Dendritic cell treated with granulocyte-macrophage colony-stimulating factor and Interleukin-4, amounts not matched to agents 40 ng/mL and 50 ng/mL, for 4 days (primary cell): ENCODE results near the gene MAGI3.
"Not testable (repeated sequence)": the region's sequence is repeated elsewhere in the genome, so short reads cannot be mapped to it uniquely, and the experiment has no call there.

Experiments
- H3K27ac Mint-ChIP-seq: one replicate; pipeline ENCODE4 v1.8.0; 2022; ENCODE audit warnings: mild to moderate bottlenecking, mixed read lengths
- H3K27me3 Mint-ChIP-seq: one replicate; pipeline ENCODE4 v1.8.0; 2022; ENCODE audit warnings: mild to moderate bottlenecking, mixed read lengths
- H3K36me3 Mint-ChIP-seq: one replicate; pipeline ENCODE4 v1.8.0; 2022; ENCODE audit warnings: low read depth, mixed read lengths
- H3K4me1 Mint-ChIP-seq: one replicate; pipeline ENCODE4 v1.8.0; 2022; ENCODE audit warnings: low read depth, mixed read lengths
- H3K4me3 Mint-ChIP-seq: one replicate; pipeline ENCODE4 v1.8.0; 2022; ENCODE audit warnings: mild to moderate bottlenecking, moderate library complexity, mixed read lengths
- H3K9me3 Mint-ChIP-seq: one replicate; pipeline ENCODE4 v1.8.0; 2022; ENCODE audit warnings: mixed read lengths
- intact Hi-C: fragments of 100-400 bp; cut with micrococcal nuclease; formaldehyde crosslinking; loops from one replicate; pipeline ENCODE4 v1.15.0; 2022

The MAGI3 gene

DNA sequence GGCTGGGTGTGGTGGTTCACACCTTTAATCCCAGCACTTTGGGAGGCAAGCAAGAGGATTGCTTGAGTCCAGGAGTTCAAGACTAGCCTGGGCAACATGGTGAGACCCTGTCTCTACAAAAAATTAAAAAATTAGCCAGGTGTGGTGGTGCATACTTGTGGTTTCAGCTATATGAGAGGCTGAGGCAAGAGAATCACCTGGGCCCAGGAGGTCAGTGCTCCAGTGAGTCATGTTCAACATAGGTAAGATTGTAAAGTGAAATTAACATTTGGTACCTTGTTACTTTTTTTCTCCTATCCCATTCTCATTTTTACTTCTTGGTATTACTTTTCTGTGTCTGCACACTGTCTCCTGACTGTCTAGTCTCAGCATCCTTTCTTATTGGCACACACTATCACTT is 19.0 kb downstream of the MAGI3 start:
- Mint-ChIP-seq H3K4me1 (no peaks in the 10 kb centered on the region), H3K4me3 (no peak overlapping the region), H3K36me3 (no peaks in the 10 kb centered on the region), H3K27ac (no peak overlapping the region), H3K27me3 (peaks cover 4% of the 10 kb centered on the region), H3K9me3 (no peaks in the 10 kb centered on the region)
- intact Hi-C loops, result no loop called here

DNA sequence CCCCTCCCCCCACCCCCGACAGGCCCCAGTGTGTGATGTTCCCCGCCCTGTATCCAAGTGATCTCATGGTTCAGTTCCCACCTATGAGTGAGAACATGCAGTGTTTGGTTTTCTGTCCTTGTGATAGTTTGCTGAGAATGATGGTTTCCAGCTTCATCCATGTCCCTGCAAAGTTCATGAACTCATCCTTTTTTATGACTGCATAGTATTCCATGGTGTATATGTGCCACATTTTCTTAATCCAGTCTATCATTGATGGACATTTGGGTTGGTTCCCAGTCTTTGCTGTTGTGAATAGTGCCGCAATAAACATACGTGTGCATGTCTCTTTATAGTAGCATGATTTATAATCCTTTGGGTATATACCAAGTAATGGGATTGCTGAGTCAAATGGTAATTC is 21.7 kb downstream of the MAGI3 start:
- H3K27me3 Mint-ChIP-seq, H3K9me3 Mint-ChIP-seq, H3K4me1 Mint-ChIP-seq, H3K36me3 Mint-ChIP-seq, H3K27ac Mint-ChIP-seq, H3K4me3 Mint-ChIP-seq, intact Hi-C loops: not testable (repeated sequence)

DNA sequence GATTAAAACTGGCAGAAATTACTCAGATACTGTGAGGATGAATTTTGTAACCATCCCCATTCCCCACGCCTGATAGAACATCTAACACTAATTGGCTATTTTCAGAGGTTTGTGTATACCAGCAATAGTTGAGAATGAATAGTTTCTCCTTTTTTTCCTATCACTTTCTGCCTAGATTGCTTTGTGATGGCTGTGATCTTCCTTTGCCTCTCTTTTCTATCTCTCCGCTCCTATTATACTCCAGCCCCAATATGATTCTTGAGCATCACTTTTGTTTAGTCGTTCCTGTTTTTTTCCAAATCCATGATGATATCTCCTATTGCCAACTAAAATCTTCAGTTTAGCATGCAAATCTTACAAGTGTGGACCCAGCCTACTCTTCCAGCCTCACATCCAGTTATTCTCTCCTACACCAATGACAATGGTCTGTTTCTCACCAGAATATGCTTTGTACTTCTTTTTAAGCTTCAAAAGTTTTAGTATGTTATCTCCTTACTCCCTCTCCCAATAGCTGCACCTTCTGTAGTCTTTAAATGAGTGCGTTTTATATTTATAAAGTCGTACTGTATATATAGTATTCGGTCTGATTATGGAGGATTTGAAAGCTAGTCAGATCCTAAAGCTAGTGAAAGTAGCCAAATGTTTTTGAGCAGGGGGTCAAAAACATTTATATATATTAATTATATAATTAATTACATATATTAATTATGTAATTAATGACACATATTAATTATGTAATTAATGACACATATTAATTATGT is 25.2 kb downstream of the MAGI3 start:
- peaks cover 1% of the 10 kb centered on the region for H3K27me3 Mint-ChIP-seq
- H3K36me3 Mint-ChIP-seq, result no peaks in the 10 kb centered on the region
- intact Hi-C loops, result loop anchor here (2.0 kb wide), 1 partner anchor 21 kb away; no protein-coding TSS in a partner anchor
- H3K4me3 Mint-ChIP-seq, result no peak overlapping the region
- no peaks in the 10 kb centered on the region for H3K4me1 Mint-ChIP-seq
- no peak overlapping the region for H3K27ac Mint-ChIP-seq
- H3K9me3 Mint-ChIP-seq, result no peaks in the 10 kb centered on the region

DNA sequence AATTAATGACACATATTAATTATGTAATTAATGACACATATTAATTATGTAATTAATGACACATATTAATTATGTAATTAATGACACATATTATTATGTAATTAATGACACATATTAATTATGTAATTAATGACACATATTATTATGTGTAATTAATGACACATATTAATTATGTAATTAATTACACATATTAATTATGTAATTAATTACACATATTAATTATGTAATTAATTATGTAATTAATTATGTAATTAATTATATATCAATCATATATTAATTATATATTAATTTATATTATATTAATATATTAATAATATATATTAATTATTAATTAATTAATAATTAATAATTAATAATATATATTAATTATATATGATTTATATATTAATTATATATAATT is 25.8 kb downstream of the MAGI3 start:
- intact Hi-C loops, H3K4me3 Mint-ChIP-seq: not testable (repeated sequence)

DNA sequence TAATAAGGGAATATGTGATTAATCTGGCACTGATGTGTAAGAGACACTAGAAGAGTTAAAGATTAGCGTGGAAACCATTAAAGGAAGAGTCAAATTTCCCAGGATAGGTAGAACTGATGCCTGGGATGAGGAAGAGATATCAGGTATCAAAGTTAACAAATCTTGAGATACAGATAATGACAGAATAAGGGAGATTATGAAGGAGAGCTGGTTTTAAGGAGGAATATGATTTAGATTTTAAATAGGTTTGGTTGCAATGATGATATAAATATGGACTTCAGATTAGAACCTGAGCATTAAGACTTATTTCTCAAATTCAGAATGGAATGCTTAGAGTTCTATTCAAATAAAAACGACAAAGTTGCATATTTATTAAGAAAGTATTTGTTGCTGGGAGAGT is 26.2 kb downstream of the MAGI3 start:
- intact Hi-C loops, result no loop called here

More for the DNA sequence above, 25.8 kb downstream of the MAGI3 start:
- not testable (repeated sequence) for H3K36me3 Mint-ChIP-seq, H3K27ac Mint-ChIP-seq, H3K4me1 Mint-ChIP-seq, H3K9me3 Mint-ChIP-seq, H3K27me3 Mint-ChIP-seq

DNA sequence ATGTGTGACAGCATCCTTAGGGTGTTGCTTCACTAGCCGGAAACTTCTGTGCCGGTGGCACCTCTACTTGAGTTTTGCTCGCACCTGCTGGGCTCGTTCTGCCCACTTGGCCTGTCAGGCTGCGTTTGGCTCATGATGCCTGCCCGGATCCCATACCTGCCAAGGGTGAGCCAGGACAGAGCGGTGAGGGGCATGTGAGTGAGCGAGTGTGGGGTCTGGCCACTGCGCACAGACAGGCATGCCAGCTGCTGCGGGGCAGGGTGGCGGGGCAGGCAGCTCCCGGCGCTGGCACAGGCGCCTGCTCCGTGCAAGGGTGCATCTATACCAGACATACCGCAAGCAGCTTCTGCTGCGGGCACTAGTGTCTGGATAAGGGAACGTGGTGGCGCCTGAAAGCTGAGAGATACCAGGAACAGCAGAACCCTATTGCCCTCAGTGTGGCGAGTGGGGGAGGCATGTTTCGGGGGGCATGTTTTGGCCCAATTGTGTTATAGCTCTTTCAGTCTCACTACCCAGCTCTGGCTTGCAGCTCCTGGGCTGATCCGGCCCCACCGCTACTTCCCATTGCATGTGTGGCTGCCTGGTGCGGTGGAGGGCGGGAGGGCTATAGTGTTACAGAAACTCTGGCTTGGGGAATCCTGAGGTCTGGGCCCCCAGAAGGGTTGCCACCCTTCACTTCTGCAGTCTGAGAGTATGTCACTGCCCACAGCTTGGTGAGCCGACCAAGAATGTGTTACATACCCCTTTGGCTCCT is 32.2 kb downstream of the MAGI3 start:
- intact Hi-C loops, result no loop called here
- no peaks in the 10 kb centered on the region for H3K36me3 Mint-ChIP-seq
- no peaks in the 10 kb centered on the region for H3K27me3 Mint-ChIP-seq
- no peaks in the 10 kb centered on the region for H3K4me1 Mint-ChIP-seq
- peaks cover 24% of the 10 kb centered on the region for H3K9me3 Mint-ChIP-seq
- H3K4me3 Mint-ChIP-seq, result no peak overlapping the region
- H3K27ac Mint-ChIP-seq, result no peak overlapping the region

More for the DNA sequence above, 26.2 kb downstream of the MAGI3 start:
- Mint-ChIP-seq H3K4me1 (no peaks in the 10 kb centered on the region), H3K36me3 (no peaks in the 10 kb centered on the region), H3K4me3 (no peak overlapping the region), H3K27ac (no peak overlapping the region), H3K9me3 (no peaks in the 10 kb centered on the region), H3K27me3 (peaks cover 1% of the 10 kb centered on the region)

DNA sequence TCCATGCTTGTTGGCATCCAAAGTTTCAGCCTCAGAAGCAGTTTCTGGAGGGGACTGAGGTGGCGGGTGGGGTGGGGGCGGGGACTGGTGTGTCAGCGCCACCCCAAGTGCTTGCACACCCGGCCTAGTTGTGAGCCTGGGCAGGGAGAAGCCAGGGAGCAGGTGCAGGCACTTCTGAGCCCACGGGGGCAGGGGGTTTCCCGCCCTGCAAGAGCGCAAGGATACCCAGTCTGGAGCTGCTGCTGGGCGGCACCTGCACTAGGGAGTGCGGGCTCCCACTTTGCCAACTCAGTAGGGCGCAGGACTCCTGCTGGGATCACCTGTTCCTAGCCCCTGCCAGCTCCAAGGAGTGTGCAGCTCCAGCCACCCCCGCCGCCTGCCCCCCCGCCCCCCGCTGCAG is 33.5 kb downstream of the MAGI3 start:
- Mint-ChIP-seq H3K36me3 (no peaks in the 10 kb centered on the region), H3K27me3 (no peaks in the 10 kb centered on the region), H3K4me1 (no peaks in the 10 kb centered on the region), H3K4me3 (no peak overlapping the region), H3K9me3 (peaks cover 24% of the 10 kb centered on the region), H3K27ac (no peak overlapping the region)
- intact Hi-C loops, result no loop called here

DNA sequence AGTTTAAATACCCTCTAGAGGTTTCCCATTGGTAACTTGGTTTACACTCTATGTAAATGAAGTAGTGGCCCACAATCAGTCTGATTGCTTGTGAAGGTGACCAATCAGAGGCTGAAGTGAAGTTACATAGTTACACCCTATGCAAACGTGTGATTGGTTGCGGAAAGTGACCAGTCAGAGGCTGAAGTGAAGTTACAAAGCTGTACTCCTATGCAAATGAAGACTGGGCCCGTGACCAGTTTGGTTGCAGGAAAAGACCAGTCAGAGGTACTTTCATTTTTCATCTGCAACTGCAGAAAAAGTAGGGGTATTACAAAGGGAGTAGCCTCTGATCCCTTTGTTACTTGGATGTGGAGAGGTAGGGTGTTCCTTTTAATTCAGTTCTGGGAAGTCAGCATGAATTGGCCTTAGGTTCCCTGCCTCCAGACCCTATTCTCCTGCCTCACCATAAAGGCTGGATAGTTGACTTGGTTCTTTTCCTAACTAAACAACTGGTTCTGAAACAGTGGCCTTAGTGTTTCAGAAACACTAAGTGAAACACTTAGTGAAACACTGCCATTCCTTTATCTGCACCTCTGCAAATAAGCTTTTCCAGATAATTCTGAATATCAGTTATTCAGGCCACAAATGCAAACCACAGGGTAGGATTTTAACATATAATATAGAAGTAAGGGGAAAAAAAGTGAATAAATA is 39.3 kb downstream of the MAGI3 start:
- Mint-ChIP-seq H3K4me1 (no peaks in the 10 kb centered on the region), H3K27me3 (no peaks in the 10 kb centered on the region), H3K4me3 (no peak overlapping the region), H3K9me3 (peaks cover 7% of the 10 kb centered on the region), H3K36me3 (no peaks in the 10 kb centered on the region), H3K27ac (no peak overlapping the region)
- intact Hi-C loops, result no loop called here

DNA sequence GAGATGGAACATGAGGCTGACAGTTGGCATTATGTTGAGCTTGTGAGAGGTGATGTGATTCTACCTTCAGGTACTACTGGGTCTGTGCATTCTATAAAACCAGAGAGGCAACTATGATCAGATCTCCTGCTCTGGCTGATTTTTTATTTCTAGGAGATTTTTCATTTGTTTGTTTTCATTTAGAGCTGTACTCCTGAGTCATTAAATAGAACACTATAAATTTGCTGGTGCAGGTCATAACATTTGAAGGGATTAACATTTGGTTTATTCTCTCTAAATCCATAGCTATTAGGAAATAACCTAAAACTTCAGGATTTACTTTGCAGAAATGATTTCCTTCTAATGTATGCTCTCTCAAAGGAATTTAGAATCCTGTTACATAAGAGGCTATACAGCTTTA is 42.9 kb downstream of the MAGI3 start:
- H3K4me1 Mint-ChIP-seq, result no peaks in the 10 kb centered on the region
- no peaks in the 10 kb centered on the region for H3K9me3 Mint-ChIP-seq
- intact Hi-C loops, result no loop called here
- no peaks in the 10 kb centered on the region for H3K36me3 Mint-ChIP-seq
- H3K27ac Mint-ChIP-seq, result no peak overlapping the region
- no peak overlapping the region for H3K4me3 Mint-ChIP-seq
- no peaks in the 10 kb centered on the region for H3K27me3 Mint-ChIP-seq

DNA sequence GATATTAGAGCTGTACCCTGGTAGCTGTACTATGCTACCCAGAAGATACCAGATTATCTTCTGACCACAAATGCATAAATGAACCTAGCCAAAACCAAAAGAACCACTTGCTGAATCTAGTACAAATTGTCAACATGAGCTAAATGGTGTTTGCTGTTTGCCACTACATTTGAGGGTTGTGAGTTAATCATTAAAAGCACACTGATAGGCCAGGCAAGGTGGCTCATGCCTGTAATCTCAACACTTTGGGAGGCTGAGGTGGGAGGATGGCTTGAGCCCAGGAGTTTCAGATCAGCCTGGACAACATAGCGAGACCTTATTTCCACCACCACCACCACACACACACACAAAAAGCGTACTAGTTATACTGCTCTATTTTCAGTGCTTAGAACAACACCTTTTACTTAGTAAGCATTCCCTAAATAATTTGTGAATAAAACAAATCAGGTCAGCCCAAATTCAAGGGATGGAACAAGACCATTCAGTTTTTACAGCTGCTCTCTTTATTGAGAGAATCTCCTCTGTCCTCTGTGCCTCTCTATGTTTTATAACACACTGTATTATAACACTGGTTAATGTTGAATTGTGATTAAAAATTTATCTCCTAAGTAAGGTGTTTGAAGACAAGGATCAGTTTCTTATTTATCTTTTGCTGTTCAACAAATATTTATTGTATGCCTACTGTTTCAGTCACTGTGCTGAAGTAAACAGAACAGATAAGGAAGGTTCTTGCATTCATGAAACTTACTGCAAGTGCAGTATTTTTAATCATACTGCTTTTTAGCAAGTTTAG is 44.0 kb downstream of the MAGI3 start:
- Mint-ChIP-seq H3K36me3 (no peaks in the 10 kb centered on the region), H3K9me3 (no peaks in the 10 kb centered on the region), H3K27ac (no peak overlapping the region), H3K27me3 (no peaks in the 10 kb centered on the region), H3K4me1 (no peaks in the 10 kb centered on the region), H3K4me3 (no peak overlapping the region)
- intact Hi-C loops, result no loop called here

DNA sequence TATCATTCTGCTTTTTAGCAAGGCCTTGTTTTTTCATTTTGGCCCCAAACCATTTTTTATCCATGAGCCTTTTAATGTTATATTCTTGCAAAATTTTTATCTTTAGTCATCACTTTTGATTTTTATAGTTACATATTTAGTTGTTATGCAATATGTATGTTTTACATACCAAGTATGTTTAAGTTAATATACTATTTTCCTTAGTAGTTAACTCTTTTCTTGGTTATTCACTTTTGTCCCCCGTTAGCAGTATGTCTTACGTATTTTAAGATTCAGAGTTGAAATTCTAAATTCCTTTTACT is 44.5 kb downstream of the MAGI3 start:
- Mint-ChIP-seq H3K27ac (no peak overlapping the region), H3K4me1 (no peaks in the 10 kb centered on the region), H3K27me3 (no peaks in the 10 kb centered on the region), H3K9me3 (no peaks in the 10 kb centered on the region), H3K36me3 (no peaks in the 10 kb centered on the region), H3K4me3 (no peak overlapping the region)
- intact Hi-C loops, result no loop called here

DNA sequence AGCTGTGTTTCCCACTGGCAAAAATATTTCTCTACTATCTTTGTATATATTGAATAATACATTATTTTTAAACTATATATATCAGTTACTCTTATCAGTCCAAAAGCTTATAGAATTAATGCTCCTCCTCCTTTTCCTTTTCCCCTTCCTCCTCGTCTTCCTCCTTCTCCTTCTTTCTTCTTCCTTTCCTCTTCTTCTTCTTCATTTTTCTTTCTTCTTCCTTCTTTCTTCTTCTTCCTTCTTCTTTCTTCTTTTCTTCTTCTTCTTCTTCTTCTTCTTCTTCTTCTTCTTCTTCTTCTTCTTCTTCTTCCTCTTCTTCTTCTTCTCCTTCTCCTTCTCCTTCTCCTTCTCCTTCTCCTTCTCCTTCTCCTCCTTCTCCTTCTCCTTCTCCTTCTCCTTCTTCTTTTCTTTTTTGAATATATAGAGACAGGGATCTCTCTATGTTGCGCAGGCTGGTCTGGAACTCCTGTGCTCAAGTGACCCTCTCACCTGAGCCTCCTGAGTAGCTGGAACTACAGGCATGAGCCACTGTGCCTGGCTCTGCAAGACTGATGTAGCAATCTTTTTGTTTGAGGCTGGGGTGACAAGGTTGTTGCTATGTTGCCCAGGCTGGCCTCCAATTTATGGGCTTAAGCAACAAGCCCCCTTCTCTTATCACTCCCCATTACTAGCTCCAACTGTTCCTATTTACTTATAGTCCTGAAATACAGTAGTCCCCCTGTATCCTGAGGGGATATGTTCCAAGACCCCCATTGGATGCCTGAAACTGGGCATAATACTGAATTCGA is 47.4 kb downstream of the MAGI3 start:
- no peaks in the 10 kb centered on the region for H3K36me3 Mint-ChIP-seq
- H3K27ac Mint-ChIP-seq, result no peak overlapping the region
- H3K27me3 Mint-ChIP-seq, result no peaks in the 10 kb centered on the region
- no peak overlapping the region for H3K4me3 Mint-ChIP-seq
- H3K4me1 Mint-ChIP-seq, result no peaks in the 10 kb centered on the region
- intact Hi-C loops, result no loop called here
- H3K9me3 Mint-ChIP-seq, result no peaks in the 10 kb centered on the region

DNA sequence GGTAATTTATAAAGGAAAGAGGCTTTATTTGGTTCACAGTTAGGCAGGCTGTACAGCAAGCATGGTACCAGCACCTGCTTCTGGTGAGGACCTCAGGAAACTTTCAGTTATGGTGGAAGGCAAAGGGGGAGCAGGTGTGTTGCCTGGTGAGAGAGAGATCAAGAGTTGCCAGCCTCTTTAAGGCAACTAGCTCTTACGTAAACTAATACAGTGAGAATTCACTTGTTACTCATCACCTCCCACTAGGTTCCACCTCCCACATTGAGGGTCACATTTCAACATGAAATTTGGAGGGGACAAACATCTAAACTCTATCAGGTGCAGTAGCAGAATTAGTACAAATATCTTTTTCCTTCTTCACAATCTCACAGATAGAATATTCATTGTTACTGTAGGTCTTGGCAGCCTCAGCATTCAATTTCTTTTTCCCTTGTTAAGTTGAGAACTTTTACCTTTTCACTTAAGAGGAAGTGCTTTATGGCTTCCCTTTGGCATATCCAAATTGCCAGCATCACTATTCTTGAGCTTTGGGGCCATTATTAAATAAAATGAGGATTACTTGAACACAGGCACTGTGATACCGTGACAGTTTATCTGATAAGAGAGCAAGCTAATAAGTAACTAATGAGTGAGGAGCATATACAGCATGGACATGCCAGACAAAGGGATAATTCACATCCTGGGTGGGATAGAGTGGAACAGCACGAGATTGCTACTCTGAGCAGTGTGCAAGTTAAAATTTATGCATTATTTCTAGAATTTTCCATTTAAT is 48.4 kb downstream of the MAGI3 start:
- no peak overlapping the region for H3K4me3 Mint-ChIP-seq
- no peaks in the 10 kb centered on the region for H3K9me3 Mint-ChIP-seq
- H3K27ac Mint-ChIP-seq, result no peak overlapping the region
- no peaks in the 10 kb centered on the region for H3K27me3 Mint-ChIP-seq
- intact Hi-C loops, result no loop called here
- H3K36me3 Mint-ChIP-seq, result no peaks in the 10 kb centered on the region
- no peaks in the 10 kb centered on the region for H3K4me1 Mint-ChIP-seq
